NK-92 treated with Interleukin-12 subunit alpha and Interleukin-12 subunit beta, amount 100 ng/mL, for 24 hours (cell line): Measurements from ENCODE around the gene KPNA3.
A peak's percentile ranks its signal among the peaks of the same experiment; 100 is the strongest.
"Not testable (repeated sequence)": the region's sequence is repeated elsewhere in the genome, so short reads cannot be mapped to it uniquely, and the experiment has no call there.

ENCODE experiments used
- DNase-seq: peaks from one replicate; lab custom pipeline; 2025; lab: John Stamatoyannopoulos, UW

KPNA3 gene, protein sequence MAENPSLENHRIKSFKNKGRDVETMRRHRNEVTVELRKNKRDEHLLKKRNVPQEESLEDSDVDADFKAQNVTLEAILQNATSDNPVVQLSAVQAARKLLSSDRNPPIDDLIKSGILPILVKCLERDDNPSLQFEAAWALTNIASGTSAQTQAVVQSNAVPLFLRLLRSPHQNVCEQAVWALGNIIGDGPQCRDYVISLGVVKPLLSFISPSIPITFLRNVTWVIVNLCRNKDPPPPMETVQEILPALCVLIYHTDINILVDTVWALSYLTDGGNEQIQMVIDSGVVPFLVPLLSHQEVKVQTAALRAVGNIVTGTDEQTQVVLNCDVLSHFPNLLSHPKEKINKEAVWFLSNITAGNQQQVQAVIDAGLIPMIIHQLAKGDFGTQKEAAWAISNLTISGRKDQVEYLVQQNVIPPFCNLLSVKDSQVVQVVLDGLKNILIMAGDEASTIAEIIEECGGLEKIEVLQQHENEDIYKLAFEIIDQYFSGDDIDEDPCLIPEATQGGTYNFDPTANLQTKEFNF

GRCh38 chr13:49792550-49793324, at the start of gene KPNA3:
Gene KPNA3 (minus strand): TSS chr13:49792682. CDS start chr13:49792506, 176 bp downstream.
- DNase-seq: peak; percentile 92

DNA sequence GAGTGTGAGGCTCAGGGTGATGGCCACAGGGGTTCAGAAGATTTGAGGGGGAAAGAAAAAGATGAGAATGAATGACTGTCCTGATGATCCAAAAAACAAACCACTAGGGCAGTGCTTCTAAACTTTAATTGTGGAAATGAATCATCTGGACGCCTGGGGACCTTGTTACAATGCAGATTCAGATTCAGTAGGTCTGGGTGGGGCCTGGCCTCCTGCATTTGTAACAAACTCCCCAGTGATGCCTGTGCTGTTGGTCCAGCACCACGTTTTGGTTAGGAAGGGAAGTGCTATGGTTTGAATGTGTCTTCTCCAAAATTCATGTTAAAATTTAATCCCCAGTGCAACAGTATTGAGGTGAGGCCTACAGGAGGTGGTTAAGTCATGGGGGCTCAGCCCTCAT, 49.5 kb upstream of the KPNA3 start:
- DNase-seq: no peak

GRCh38 chr13:49840675-49841074, 48.2 kb upstream of the KPNA3 start:
- DNase-seq: no peak

DNA sequence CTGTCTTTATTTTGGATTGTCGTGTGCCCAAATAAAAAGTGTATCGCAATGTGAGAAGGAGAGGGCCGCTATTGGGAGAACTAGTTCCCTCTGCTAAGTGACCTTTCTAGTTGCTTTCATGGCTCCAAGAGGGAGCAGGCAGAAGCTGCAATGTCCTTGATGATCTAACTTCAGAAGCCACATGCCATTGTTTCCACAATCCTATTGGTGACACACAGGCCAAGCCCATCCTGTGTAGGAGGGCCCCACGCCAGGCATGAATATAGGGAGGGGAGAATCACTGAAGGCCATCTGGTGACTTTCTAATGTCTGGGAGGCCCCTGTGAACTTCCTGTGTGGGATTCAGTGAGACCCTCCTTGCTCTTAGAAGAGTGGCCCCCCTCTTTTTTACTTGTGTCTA, 47.8 kb upstream of the KPNA3 start:
- no peak for DNase-seq

- no peak for DNase-seq
These were observed 46.5 kb upstream of the KPNA3 start for GRCh38 chr13:49838989-49839388.

DNA sequence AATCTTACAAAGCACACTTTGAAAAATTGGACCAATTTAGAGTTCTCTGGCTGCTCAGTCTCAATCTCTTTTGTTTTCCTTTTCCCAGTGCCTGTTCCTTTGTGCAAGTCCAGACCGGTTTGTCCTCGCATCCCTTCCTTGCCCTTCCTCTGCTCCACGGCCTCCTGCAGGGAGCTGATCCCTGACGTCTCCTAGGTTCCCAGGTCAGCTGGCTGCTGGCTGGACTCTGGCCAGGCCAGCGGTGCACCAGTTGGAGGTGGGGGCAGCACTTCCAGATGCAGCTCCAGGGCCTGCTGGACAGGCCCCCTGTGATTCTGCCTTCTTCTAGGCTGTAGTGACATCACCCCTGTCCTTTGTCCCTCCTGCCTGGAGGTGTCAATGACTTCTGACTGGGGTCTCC, 44.0 kb upstream of the KPNA3 start:
- DNase-seq: no peak

DNA sequence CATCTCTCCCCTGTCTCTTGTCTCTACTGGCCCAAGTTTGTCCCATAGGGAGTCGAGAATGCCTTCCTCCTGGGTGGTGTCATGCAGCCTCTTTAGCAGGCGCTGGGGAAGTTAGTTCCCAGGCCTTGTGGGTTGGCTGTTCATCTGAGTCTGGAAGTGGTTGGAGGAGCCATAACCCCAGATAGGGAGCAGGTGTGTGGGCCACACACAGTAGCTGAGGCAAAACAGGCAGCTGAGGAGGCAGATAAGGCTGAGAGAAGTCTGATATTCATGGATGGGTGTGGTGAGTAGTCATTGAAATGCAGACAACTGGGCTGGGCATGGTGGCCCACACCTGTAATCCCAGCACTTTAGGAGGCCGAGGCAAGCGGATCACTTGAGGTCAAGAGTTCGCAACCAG, 40.9 kb upstream of the KPNA3 start:
- DNase-seq: no peak

- no peak for DNase-seq
These were observed 39.0 kb upstream of the KPNA3 start for GRCh38 chr13:49831455-49831854.

DNA sequence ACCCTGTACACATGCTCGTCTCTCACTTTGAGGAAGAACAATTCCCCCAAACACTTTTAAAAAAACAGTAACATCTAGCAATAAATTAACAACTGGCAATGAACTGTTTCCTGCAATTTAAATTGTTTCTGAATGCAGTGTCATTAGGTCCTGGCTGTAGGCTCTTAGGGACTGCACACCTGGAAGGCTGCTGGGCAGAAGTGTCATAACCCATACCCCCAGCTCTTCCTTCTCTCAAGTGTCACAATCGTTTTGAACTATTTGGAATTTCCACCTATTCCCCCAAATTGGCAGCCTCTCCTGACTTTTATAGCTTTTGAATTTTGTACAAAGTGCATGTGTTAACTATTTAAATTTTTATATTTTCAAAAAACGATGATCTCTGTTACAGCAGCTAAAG, 38.2 kb upstream of the KPNA3 start:
- DNase-seq: no peak

DNA sequence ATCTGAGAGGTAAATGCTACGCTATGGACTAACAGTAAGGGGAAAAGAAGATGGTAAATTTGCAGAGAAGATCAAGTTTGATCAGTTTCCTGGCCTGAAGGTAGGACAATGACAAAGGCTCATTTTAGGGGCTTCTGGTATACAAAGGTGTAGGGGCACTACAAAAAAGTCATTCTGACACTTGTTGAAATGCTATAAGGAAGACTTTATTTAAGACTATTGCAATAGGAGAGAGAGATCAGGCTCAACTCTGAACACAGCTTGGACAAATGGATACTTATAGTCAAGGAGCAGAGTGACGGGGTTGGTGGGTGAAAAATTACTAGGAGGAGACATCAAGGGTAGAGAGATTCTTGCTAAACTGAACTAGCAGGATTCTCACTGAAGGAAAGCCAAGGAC, 37.2 kb upstream of the KPNA3 start:
- no peak for DNase-seq

GRCh38 chr13:49828453-49828852, 36.0 kb upstream of the KPNA3 start:
- DNase-seq: no peak

DNA sequence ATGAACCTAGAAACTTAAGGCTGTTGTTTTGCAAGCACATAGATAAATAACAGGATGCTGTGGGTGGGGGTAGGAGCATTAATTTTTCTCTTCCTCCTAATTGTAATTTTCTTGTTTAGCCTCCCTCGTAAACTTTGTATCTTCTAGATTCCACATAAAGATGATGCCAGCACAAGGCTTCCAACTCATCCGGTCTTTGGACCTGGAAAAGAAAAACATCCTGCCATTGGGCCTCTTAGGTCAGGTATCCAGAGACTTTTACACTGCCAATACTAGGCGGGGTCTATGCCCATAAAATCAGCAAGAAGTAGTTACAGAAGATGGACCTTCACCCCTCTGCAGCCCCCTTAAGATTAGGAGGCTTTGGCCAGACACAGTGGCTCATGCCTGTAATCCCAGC, 35.4 kb upstream of the KPNA3 start:
- no peak for DNase-seq

DNA sequence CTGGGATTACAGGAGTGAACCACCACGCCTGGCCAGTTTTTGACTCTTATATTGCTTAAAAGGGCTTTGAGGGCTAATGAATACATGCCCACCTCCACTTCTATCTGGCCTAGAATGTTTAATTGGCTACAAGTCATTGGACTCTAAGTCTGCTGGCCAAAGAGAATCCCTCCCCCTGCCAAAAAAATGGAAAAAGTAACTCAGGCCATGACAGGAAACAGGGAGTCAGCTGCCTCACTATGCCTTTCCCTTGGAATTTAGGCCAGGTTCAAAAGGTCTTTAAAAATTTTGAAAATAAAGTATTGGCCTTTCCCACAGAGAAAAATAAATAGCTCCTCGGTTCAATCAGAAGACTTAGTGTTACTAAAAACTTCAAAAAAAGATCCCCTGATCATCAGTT, 34.9 kb upstream of the KPNA3 start:
- no peak for DNase-seq

DNA sequence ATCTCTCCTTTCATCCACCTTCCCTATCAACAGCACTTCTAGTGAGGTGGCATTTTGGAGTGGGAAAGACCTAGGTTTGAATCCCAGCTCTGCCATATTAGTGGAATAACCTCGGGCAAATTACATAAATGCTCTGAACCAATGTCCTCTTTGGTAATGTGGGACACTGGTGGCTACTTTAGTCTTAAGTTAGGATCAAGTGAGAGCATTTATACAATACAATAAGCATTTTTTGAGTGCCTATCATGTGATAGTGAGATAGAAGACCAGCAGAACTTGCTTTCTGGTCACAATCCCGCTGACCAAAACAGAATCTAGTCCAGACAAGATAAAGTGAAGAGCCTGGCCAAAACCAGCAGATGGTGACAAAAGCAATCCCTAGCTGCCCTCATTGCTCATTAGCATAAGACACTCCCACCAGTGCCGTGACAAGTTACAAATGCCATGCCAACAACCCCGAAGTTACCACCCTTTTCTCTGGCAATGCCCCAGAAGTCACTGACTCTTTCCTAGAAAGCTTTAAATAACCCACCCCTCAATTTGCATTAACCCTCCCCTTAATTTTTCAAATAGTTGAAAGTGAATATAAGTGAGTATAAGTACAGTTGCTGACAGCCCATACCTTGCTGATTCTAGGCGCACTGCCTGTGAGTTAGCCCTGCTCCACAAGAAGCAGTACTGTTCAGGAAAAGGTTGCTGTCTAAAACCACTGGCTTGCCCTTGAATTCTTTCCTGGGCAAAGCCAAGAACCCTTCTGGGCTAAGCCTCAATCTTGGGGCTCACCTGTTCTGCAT, 28.9 kb upstream of the KPNA3 start:
- no peak for DNase-seq

DNA sequence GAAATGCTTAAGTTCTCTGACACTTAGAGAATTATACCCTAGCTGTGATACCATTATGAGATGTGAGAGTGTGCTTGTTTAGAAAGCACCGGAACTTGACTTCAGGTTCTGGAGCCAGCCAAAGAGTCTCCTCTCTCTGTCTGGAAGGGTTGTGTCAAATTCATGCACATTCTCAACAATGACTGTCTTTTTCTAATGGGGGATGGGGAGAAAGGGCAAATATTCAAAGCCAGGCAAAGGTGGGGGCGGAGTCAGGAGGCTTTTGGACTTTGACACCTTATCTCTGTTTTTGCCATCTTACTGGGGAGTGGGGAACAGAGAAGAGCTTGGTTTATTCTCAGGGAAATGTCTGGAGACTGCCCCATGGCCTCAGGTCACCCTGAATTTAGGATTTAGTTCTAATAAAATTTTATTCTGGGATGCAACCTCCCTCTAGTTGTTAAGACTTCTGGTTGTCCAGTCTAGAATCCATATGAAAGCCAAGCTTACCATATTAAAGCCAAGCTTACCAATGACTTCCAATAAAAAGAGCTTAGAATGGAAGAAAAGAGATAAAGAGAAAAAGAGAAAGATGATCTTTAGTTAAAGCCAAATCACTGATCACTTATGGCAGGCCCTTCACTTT, 28.2 kb upstream of the KPNA3 start:
- no peak for DNase-seq

DNA sequence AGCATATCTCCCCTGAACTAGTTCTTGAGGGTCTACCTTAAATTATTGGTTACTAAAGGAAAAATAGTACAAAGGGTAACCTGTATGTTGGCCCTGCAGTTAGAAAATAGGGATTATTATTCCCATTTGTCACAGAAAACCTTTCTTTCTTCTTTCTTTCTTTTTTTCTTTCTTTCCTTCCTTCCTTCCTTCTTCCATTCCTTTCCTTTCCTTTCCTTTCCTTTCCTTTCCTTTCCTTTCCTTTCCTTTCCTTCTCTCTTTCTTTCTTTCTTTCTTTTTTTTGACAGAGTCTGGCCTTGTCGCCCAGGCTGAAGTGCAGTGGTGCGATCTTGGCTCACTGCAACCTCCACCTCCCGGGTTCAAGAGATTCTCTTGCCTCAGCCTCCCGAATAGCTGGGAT, 23.6 kb upstream of the KPNA3 start:
- DNase-seq: not testable (repeated sequence)

DNA sequence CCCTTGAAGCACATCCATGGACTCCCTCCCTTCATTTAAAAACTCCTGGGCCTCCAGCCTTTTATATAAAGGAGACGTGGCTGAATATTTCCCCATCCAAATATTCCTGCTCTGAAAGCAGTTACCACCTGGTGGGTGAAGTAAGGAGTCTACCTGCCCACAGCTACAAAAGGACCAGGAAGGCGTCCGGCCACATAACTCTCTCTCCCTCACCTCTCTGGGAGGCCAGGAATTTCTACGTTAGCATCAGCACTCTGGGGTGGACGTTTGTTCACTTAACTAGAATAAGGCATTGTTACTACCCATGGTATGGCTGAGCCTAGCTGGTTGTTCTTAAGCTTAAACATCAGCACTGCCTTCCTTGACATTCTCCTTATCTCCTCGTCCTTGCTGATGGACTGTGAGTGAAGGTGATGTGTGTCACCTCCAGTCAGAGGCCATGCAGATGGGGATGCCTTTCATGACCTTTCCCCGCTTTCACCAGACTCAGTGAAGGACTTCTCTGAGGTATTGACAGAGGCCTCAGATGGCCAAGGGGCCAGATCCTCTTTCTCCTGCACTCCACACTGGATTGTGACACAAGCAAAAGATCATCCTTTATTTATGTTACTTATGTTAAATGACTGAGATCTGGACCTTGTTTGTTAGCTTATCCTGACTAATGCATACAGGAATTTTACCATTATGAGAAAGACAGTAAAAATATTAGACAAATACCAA, 22.2 kb upstream of the KPNA3 start:
- no peak for DNase-seq

DNA sequence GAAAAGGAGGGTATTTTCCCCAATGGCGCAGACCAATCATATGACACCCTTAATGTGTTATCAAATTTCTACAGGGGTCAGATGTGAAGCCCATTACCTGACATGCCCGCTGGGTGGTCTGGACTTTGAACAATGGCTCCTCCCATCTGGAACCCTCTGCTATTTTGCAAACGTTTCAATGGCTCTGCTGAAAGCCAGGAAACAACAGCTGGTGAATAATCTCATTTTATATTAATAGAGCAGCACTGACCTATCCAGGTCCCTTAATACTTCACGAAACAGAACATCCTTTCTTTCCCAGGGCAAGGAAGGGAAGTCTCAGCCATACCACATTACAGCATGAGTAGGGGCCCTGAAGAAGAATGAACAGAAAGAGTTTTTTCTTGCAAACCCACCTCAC, 20.3 kb upstream of the KPNA3 start:
- no peak for DNase-seq

DNA sequence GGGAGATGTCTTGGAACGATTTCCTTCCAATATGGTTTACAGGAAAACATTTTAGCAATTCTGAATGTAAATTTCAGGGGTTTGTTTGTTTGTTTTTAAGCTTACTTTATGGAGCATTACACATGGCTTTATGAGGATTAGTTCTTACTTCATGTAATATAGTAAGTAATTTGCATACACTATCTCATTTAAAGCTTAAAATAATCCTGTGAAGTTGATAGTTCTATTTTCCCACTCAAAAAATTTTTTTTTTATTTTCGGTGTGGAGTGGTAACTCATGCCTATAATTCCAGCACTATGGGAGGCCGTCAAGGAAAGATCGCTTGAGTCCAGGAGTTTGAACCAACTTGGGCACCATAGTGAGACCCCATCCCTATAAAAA, 19.0 kb upstream of the KPNA3 start:
- DNase-seq: no peak

DNA sequence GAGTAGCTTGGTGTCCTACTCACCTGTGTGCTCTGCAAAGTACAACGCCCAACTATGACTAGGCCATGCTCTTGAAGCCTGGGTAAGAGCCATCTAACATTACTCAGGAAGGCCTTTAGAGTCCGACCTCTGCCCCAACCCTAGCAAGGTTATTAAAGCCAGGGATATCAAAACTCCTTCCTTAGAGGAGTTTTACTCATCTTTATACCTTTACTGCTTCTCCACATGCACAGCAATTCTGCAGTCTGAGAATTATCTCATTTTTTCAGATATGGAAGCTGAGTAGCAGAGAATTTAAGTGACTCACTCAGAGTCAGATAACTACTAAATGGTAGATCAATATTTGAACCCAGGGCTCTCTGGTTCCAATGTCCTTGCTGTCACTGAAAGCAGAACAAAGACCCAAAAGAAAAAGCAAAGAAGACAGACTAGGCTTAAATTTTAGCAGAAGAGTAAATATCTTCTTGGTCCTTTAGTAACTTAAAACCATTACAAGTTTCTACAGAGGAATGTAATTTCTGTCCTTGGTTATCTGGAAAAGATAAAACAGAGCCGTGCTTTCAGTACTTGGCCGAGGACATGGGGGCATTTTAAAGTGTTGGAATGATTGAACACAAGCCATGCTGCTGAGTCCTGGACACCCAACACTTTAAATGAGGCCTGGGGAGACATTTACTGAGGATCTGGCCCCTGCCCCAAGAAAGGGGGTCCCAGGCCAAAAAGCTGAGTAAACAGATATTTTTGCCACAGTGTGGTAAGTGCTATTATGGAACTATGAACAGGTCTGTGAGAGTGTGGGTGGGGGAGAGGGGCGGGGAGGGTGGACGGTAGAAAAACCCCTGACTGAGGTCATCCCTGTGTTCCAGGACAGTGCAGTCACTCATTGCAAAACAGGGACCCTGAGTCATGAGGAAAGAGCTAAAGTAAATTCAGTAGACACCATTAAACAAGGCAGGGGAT, 18.4 kb upstream of the KPNA3 start:
- DNase-seq: no peak
